GM21423 (cell line): Measurements from ENCODE around the gene TATDN3.
"Not testable (repeated sequence)": the region's sequence is repeated elsewhere in the genome, so short reads cannot be mapped to it uniquely, and the experiment has no call there.

Experiments
- ATAC-seq: cut with Tn5 transposase; IDR thresholded peaks from one replicate; pipeline ENCODE4 v1.9.1; 2021; ENCODE audit warnings: mild to moderate bottlenecking, moderate library complexity; ENCODE audit not compliant: unreplicated experiment

The TATDN3 gene

GRCh38 chr1:212827171-212827776, 35.6 kb downstream of the TATDN3 start:
- no peak for ATAC-seq

- ATAC-seq: no peak
These were observed 36.2 kb downstream of the TATDN3 start for GRCh38 chr1:212827831-212828278.

- no peak for ATAC-seq
These were observed 36.7 kb downstream of the TATDN3 start for GRCh38 chr1:212828395-212828794.

GRCh38 chr1:212833211-212834207, 41.8 kb downstream of the TATDN3 start:
- ATAC-seq: peak; percentile 91

- no peak for ATAC-seq
These were observed 46.5 kb downstream of the TATDN3 start for GRCh38 chr1:212838145-212838544.

GRCh38 chr1:212844521-212844920, 52.8 kb downstream of the TATDN3 start:
- ATAC-seq: not testable (repeated sequence)

GRCh38 chr1:212847549-212847948, 55.9 kb downstream of the TATDN3 start, which contains the start of gene SPATA45:
TSS of gene SPATA45 (minus strand) at chr1:212847649. CDS start at chr1:212836149, 11,500 bp downstream.
- ATAC-seq: no peak

GRCh38 chr1:212852105-212852688, 60.5 kb downstream of the TATDN3 start:
- ATAC-seq: no peak

GRCh38 chr1:212853658-212854057, 62.0 kb downstream of the TATDN3 start:
- no peak for ATAC-seq

- ATAC-seq: no peak
These were observed 65.1 kb downstream of the TATDN3 start for GRCh38 chr1:212856755-212857154.

GRCh38 chr1:212857992-212858460, 66.3 kb downstream of the TATDN3 start, which contains the start of gene FLVCR1:
TSS of gene FLVCR1 (plus strand) at chr1:212858275. CDS start at chr1:212858453, 178 bp downstream.
- ATAC-seq: peak; percentile 97

GRCh38 chr1:212858461-212859265, 67.0 kb downstream of the TATDN3 start:
- ATAC-seq: peak; percentile 12

- ATAC-seq: no peak
These were observed 69.3 kb downstream of the TATDN3 start for GRCh38 chr1:212860713-212861581.

- ATAC-seq: no peak
These were observed 70.5 kb downstream of the TATDN3 start for GRCh38 chr1:212862111-212862690.

GRCh38 chr1:212863345-212863744, 71.7 kb downstream of the TATDN3 start:
- not testable (repeated sequence) for ATAC-seq

GRCh38 chr1:212864201-212864600, 72.5 kb downstream of the TATDN3 start:
- no peak for ATAC-seq
